H1 (cell line): Measurements from ENCODE around the gene MYO16. TPM values are rescaled to one million over a fixed set of nuclear protein-coding genes. Genes with fewer than 3 reads are reported as not detected.

Experiments
- BCL11A ChIP-seq, 2 experiments: IDR thresholded peaks; one replicate each; pipeline ENCODE4 v1.6.1; 2011; ENCODE audit warnings: low read depth in 2 of 2, low read length in 2 of 2, mild to moderate bottlenecking in 2 of 2
- CBX5 ChIP-seq: fragments of 300-800, 300-1000 bp; sonication (generic); IDR thresholded peaks from 2 replicates; pipeline ENCODE4 v1.7.1; 2016; ENCODE audit warnings: antibody characterized with exemption, low read length, low read depth
- GABPA ChIP-seq: IDR thresholded peaks from 2 replicates; pipeline ENCODE4 v1.6.1; 2011; ENCODE audit warnings: mild to moderate bottlenecking, low read length, moderate library complexity, borderline replicate concordance; ENCODE audit not compliant: insufficient read depth
- HDAC2 ChIP-seq, 2 experiments: fragments of 300-600 bp in 1 of 2; sonication (generic) in 1 of 2; IDR thresholded peaks; 2 replicates each; pipeline ENCODE4 v1.6.1; 2011 to 2012; ENCODE audit warnings: low read depth in 2 of 2, low read length in 2 of 2, mild to moderate bottlenecking in 2 of 2, moderate library complexity in 2 of 2, borderline replicate concordance in 1 of 2, inconsistent platforms in 1 of 2
- RNF2 ChIP-seq: fragments of 200-900, 300-1000 bp; sonication (generic); IDR thresholded peaks from 2 replicates; pipeline ENCODE4 v1.7.1; 2016; ENCODE audit warnings: borderline replicate concordance, low read depth, mild to moderate bottlenecking, antibody characterized with exemption, low read length; ENCODE audit not compliant: poor library complexity, severe bottlenecking; ENCODE audit errors: missing control alignments
- TAF1 ChIP-seq: IDR thresholded peaks from 2 replicates; pipeline ENCODE4 v1.6.1; 2011; ENCODE audit warnings: mild to moderate bottlenecking, low read depth, low read length
- polyA plus RNA-seq, 7 experiments: library from polyadenylated mRNA; depleted of rRNA in 3 of 7; stranded (reverse) in 5 of 7; unstranded in 2 of 7; fragments of >200 nt in 5 of 7; fragments of 200-250 nt in 2 of 7; gene quantifications; 1 replicate in 5 of 7; 2 replicates in 1 of 7; 4 replicates in 1 of 7; pipeline versions ENCODE4 v1.2.1 to v1.2.3, GENCODE V29; 2011 to 2013; ENCODE audit warnings: missing spikeins in 2 of 7, mixed read lengths in 2 of 7
- total RNA-seq: library from RNA; stranded (reverse); fragmentation: NEBNext Ultra II Directional; extraction: Animal tissue kit (Norgen Biotek cat#: 25700); gene quantifications from 2 replicates; pipeline ENCODE4 v1.2.1, GENCODE V29; 2021

MYO16 gene
- total and polyA plus RNA-seq, 2 of the 8 experiments (the other 6 are each of a cell fraction or from before 2014, with no cell fraction given): 0.02 to 0.22 TPM

DNA sequence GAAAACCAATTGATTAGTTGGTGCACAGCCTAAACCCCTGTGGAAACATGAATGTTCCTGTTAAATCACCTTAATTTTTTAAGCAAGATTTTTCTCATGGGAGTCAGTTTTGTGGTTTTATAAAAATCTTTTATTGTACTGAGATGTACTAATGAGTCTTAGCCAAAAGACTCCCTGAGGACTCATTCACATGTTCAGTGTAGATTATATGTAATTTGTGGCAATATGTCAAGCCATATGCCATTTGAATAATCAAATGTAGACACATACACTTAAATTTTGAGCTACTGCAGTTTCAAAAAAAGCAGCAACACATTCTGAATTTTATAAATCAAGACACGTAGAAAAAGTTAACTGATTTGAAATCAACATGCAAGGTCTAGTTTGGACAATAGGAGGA lies 395.2 kb downstream of the MYO16 start (continued):
- no peak for TF ChIP-seq GABPA
- no peak for TF ChIP-seq HDAC2 (IDR thresholded peaks at IDR 0.05; ENCODE audit: borderline replicate concordance in 1 of 2, low read depth in 2 of 2, low read length in 2 of 2)
- no peak for TF ChIP-seq BCL11A (IDR thresholded peaks at IDR 0.05; ENCODE audit: low read depth in 2 of 2, low read length in 2 of 2)
- no peak for TF ChIP-seq CBX5
- TF ChIP-seq RNF2: no peak
- no peak for TF ChIP-seq TAF1
